GM18951 (cell line): ENCODE results near the gene ARHGEF9.
"Not testable (repeated sequence)": the region's sequence is repeated elsewhere in the genome, so short reads cannot be mapped to it uniquely, and the experiment has no call there.

Experiments
- POLR2A ChIP-seq: IDR thresholded peaks from 4 replicates; pipeline ENCODE4 v1.6.1; 2011; ENCODE audit warnings: mild to moderate bottlenecking; ENCODE audit not compliant: insufficient read length, insufficient read depth; ENCODE audit errors: extremely low read depth
- in situ Hi-C: fragments of 300-500 bp; cut with MboI; formaldehyde crosslinking; loops from one replicate; pipeline ENCODE4 v1.12.0; 2022; ENCODE audit warnings: low sequenced_read_pairs, mixed read lengths, inconsistent platforms; ENCODE audit not compliant: unreplicated experiment

The ARHGEF9 gene

GRCh38 chrX:63664741-63665140 lies 120.3 kb downstream of the ARHGEF9 start:
- no peak for TF ChIP-seq POLR2A
- in situ Hi-C loops: no loop called here

GRCh38 chrX:63664083-63664482 lies 120.9 kb downstream of the ARHGEF9 start:
- in situ Hi-C loops: no loop called here
- no peak for TF ChIP-seq POLR2A

GRCh38 chrX:63661676-63662075 lies 123.3 kb downstream of the ARHGEF9 start:
- no peak for TF ChIP-seq POLR2A

GRCh38 chrX:63658920-63659319 lies 126.1 kb downstream of the ARHGEF9 start:
- no peak for TF ChIP-seq POLR2A
- in situ Hi-C loops: no loop called here

More at GRCh38 chrX:63661676-63662075, 123.3 kb downstream of the ARHGEF9 start:
- in situ Hi-C loops: no loop called here

- in situ Hi-C loops: no loop called here
- no peak for TF ChIP-seq POLR2A
Measured at GRCh38 chrX:63657821-63658220, 127.2 kb downstream of the ARHGEF9 start.

- in situ Hi-C loops: no loop called here
- TF ChIP-seq POLR2A: no peak
Measured at GRCh38 chrX:63656871-63657580, 128.0 kb downstream of the ARHGEF9 start.

- in situ Hi-C loops: no loop called here
- TF ChIP-seq POLR2A: no peak
Measured at GRCh38 chrX:63652086-63652765, 132.8 kb downstream of the ARHGEF9 start.

GRCh38 chrX:63645748-63646147 lies 139.3 kb downstream of the ARHGEF9 start:
- in situ Hi-C loops: not testable (repeated sequence)

GRCh38 chrX:63635750-63636149 lies 149.3 kb downstream of the ARHGEF9 start:
- in situ Hi-C loops: no loop called here
- TF ChIP-seq POLR2A: no peak

- in situ Hi-C loops: no loop called here
- TF ChIP-seq POLR2A: no peak
Measured at GRCh38 chrX:63613531-63614028, 171.4 kb downstream of the ARHGEF9 start.

- TF ChIP-seq POLR2A: no peak
- in situ Hi-C loops: no loop called here
Measured at GRCh38 chrX:63585936-63586335, 199.1 kb downstream of the ARHGEF9 start.
